Activated naive CD8-positive, alpha-beta T cell treated with anti-CD3 and anti-CD28 coated beads for 36 hours (primary cell): Measurements from ENCODE around the gene NME5. TPM values are rescaled to one million over a fixed set of nuclear protein-coding genes. Genes with fewer than 3 reads are reported as not detected.
"Not testable (repeated sequence)": the region's sequence is repeated elsewhere in the genome, so short reads cannot be mapped to it uniquely, and the experiment has no call there.

Experiments used
- DNase-seq: peaks from one replicate; pipeline ENCODE4 v3.0.0; 2021
- H3K27ac Mint-ChIP-seq: one replicate; pipeline ENCODE4 v1.8.0; 2022; ENCODE audit warnings: mild to moderate bottlenecking, moderate library complexity, mixed read lengths
- H3K27me3 Mint-ChIP-seq: one replicate; pipeline ENCODE4 v1.8.0; 2022; ENCODE audit warnings: mild to moderate bottlenecking, mixed read lengths
- H3K36me3 Mint-ChIP-seq: one replicate; pipeline ENCODE4 v1.8.0; 2021; ENCODE audit warnings: mild to moderate bottlenecking, mixed read lengths
- H3K4me1 Mint-ChIP-seq: one replicate; pipeline ENCODE4 v1.8.0; 2021; ENCODE audit warnings: mixed read lengths
- H3K4me3 Mint-ChIP-seq: one replicate; pipeline ENCODE4 v1.8.0; 2022; ENCODE audit warnings: mild to moderate bottlenecking, moderate library complexity, mixed read lengths
- H3K9me3 Mint-ChIP-seq: one replicate; pipeline ENCODE4 v1.8.0; 2022; ENCODE audit warnings: mixed read lengths
- total RNA-seq, 2 experiments: library from RNA; stranded (reverse); gene quantifications; one replicate each; pipeline ENCODE4 v1.2.3, GENCODE V29; 2021

Gene NME5
- total RNA-seq, 2 experiments from 2014 or later, result not detected

DNA sequence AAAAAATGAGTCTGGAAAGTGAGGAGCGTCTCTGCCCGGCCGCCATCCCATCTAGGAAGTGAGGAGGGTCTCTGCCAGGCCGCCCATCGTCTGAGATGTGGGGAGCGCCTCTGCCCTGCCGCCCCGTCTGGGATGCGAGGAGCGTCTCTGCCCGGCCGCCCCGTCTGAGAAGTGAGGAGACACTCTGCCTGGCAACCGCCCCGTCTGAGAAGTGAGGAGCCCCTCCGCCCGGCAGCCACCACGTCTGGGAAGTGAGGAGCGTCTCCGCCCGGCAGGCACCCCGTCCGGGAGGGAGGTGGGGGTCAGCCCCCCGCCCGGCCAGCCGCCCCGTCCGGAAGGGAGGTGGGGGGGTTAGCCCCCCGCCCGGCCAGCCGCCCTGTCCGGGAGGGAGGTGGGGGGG is 69.2 kb downstream of the NME5 start:
- H3K4me1 Mint-ChIP-seq, DNase-seq, H3K27me3 Mint-ChIP-seq, H3K36me3 Mint-ChIP-seq, H3K4me3 Mint-ChIP-seq, H3K9me3 Mint-ChIP-seq, H3K27ac Mint-ChIP-seq: not testable (repeated sequence)

DNA sequence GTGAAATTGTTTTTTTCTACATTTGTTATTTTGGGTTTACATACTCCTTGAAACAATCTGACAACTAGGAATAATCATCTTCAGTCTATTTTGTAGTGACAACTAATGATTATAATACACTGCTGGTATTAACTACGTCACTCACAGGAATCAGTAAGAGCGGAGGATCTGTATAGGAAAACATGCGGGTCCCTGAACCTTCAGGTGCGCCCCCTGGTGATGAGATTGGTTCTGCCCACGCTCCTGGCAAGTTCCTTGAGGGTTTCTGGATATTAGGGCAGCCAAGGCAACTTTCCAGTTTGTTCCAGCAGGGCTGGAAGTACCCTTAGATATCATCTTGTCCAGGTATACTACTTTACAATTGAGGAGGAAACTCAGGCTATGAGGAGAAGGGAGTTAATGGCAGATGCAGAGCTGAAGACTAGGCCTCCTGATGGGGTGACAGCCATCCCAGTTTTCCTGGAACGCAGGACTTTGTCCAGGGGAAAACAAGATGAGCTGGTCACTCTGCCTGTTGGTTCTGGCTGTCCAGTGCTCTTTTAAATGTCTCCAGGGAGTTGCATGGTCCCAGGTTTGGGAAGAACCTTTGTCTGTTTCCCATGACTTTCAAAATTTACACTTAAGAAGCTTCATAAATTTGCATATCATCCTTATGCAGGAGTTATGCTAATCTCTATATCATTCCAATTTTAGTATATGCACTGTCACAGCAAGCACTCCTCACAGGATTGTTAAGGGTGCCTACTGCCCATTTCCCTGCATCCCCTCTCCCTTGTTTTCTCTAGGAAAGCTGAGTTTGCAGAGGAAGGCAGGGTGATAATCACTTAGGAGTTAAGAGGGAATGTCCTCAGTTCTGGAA is 70.3 kb downstream of the NME5 start:
- Mint-ChIP-seq H3K4me3 (no peak overlapping the region), H3K36me3 (no peaks in the 10 kb centered on the region), H3K9me3 (no peaks in the 10 kb centered on the region)

DNA sequence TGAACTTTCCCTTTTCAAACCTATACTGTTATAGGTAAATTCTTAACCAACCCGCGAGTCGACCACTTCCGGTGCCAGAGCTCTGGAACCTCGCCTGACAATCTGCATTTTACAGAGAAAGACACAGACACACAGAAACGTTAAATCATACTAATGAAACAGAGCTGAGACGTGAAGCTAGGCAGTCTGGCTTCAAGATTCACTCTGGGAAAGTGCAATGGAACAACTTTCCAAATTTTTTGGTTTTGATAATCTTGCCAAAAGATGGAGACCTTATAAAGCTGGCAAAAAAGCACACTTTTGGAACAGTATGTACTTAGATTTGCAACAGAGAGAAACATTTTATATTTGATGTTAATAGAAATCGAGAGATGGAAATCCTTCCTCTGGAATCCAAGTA is 71.3 kb downstream of the NME5 start:
- Mint-ChIP-seq H3K4me1 (peaks cover 3% of the 10 kb centered on the region), H3K9me3 (no peaks in the 10 kb centered on the region), H3K36me3 (no peaks in the 10 kb centered on the region), H3K27me3 (no peaks in the 10 kb centered on the region), H3K4me3 (no peak overlapping the region), H3K27ac (no peak overlapping the region)
- DNase-seq, result no peak

More for the DNA sequence above, 70.3 kb downstream of the NME5 start:
- Mint-ChIP-seq H3K27ac (no peak overlapping the region), H3K4me1 (peaks cover 3% of the 10 kb centered on the region), H3K27me3 (no peaks in the 10 kb centered on the region)
- peak; percentile 62 for DNase-seq

Other genes with a start within 250 kb of the NME5 start
- gene PKD2L2, start 250.0 kb downstream of the NME5 start, total RNA-seq, result not detected
- gene FAM13B, start 106.3 kb downstream of the NME5 start, total RNA-seq, result 10 to 100 TPM; 17.8 to 18.2 TPM
- not detected for gene WNT8A, start 55.4 kb downstream of the NME5 start, total RNA-seq
- 10 to 100 TPM; 51.5 to 58.8 TPM for gene BRD8, start 39.2 kb upstream of the NME5 start, total RNA-seq
- gene KIF20A, start 39.7 kb upstream of the NME5 start, total RNA-seq, result 10 to 100 TPM; 57.2 to 59.1 TPM
- 10 to 100 TPM; 46.3 to 51.5 TPM for gene CDC23, start 73.9 kb upstream of the NME5 start, total RNA-seq
- under 1 TPM in 1 of 2 experiments, not detected in 1; 0.18 TPM for gene GFRA3, start 135.2 kb upstream of the NME5 start, total RNA-seq
- 1 to 10 TPM; 8.4 to 8.7 TPM for gene CDC25C, start 192.4 kb upstream of the NME5 start, total RNA-seq
- 10 to 100 TPM; 32.7 to 34.3 TPM for gene FAM53C, start 198.8 kb upstream of the NME5 start, total RNA-seq
- gene KDM3B, start 213.3 kb upstream of the NME5 start, total RNA-seq, result 10 to 100 TPM; 38.0 to 39.8 TPM